ENCODE results near the gene CFAP77.
A peak's percentile ranks its signal among the peaks of the same experiment; 100 is the strongest.

CFAP77 gene

DNA sequence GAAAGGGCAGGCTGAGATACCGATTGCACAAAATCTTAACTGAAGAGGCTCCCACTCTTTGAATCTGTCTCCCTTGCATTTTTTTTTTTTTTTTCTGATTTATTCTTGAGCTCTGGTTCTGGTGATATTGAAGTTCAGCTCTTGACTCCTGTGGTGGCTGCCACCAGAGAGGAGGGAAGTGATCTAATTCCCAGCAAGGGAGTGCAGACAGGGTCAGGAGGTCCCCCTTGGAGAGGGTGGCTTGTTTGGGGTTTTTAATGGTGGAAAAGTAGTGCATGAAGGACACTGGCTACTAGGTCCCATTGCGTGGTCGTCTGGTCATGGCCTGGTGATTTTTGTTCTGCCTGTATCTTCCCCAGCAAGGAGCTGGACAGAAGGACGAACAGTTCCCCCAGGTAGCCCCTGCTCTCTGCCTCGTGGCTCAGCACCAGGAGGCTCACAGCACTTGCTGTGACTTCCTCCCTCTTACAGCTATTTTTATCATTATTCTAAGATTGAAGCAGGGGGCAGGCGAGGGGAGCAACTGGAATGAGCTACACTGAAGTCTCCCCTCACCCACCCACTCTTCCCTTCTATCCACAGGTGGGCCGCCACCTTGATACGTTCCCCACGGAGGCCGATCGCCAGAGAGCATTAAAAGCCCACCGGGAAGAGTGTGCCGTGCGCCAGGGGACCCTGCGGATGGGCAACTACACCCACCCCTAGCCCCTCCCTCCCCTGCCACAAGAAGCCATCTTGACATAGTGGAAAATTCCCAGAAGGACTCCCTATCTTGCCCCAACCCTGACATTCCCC is 162.0 kb downstream of the CFAP77 start:
- no peak overlapping the region for H3K4me3 ChIP-seq (ENCODE audit: low read depth in 1 of 2, low read length in 2 of 2)
- no peaks in the 10 kb centered on the region for H3K36me3 ChIP-seq (ENCODE audit: control insufficient read depth in 1 of 2, insufficient read depth in 2 of 2, low read length in 2 of 2)
- H3K27ac ChIP-seq (ENCODE audit: low read depth, low read length): no peak overlapping the region
- H3K9ac ChIP-seq (ENCODE audit: low read depth in 1 of 2, low read length in 2 of 2): no peak overlapping the region
- peaks cover 15 to 18% of the 10 kb centered on the region in 2 donors for H3K27me3 ChIP-seq (ENCODE audit: control insufficient read depth in 1 of 2, insufficient read depth in 2 of 2, low read length in 2 of 2)
- H3K9me3 ChIP-seq (ENCODE audit: control insufficient read depth in 1 of 2, low read length in 2 of 2): no peaks in the 10 kb centered on the region
- H3K4me1 ChIP-seq (ENCODE audit: control insufficient read depth in 1 of 2, insufficient read depth in 2 of 2, low read length in 2 of 2): no peaks in the 10 kb centered on the region

- Histone ChIP-seq H3K9me3 (ENCODE audit: control insufficient read depth in 1 of 2, low read length in 2 of 2) (no peaks in the 10 kb centered on the region), H3K27ac (ENCODE audit: low read depth, low read length) (no peak overlapping the region), H3K4me1 (ENCODE audit: control insufficient read depth in 1 of 2, insufficient read depth in 2 of 2, low read length in 2 of 2) (no peaks in the 10 kb centered on the region), H3K9ac (ENCODE audit: low read depth in 1 of 2, low read length in 2 of 2) (no peak overlapping the region), H3K36me3 (ENCODE audit: control insufficient read depth in 1 of 2, insufficient read depth in 2 of 2, low read length in 2 of 2) (no peaks in the 10 kb centered on the region), H3K4me3 (ENCODE audit: low read depth in 1 of 2, low read length in 2 of 2) (no peak overlapping the region), H3K27me3 (ENCODE audit: control insufficient read depth in 1 of 2, insufficient read depth in 2 of 2, low read length in 2 of 2) (peaks cover 20 to 21% of the 10 kb centered on the region in 2 donors)
Measured at GRCh38 chr9:132572921-132573320, 162.9 kb downstream of the CFAP77 start.

GRCh38 chr9:132575005-132575609 is 165.1 kb downstream of the CFAP77 start:
- Histone ChIP-seq H3K27me3 (ENCODE audit: control insufficient read depth in 1 of 2, insufficient read depth in 2 of 2, low read length in 2 of 2) (peaks cover 41 to 43% of the 10 kb centered on the region in 2 donors), H3K9ac (ENCODE audit: low read depth in 1 of 2, low read length in 2 of 2) (no peak overlapping the region), H3K4me1 (ENCODE audit: control insufficient read depth in 1 of 2, insufficient read depth in 2 of 2, low read length in 2 of 2) (no peaks in the 10 kb centered on the region), H3K9me3 (ENCODE audit: control insufficient read depth in 1 of 2, low read length in 2 of 2) (no peaks in the 10 kb centered on the region), H3K4me3 (ENCODE audit: low read depth in 1 of 2, low read length in 2 of 2) (no peak overlapping the region), H3K27ac (ENCODE audit: low read depth, low read length) (no peak overlapping the region), H3K36me3 (ENCODE audit: control insufficient read depth in 1 of 2, insufficient read depth in 2 of 2, low read length in 2 of 2) (no peaks in the 10 kb centered on the region)

- Histone ChIP-seq H3K4me3 (ENCODE audit: low read depth in 1 of 2, low read length in 2 of 2) (no peak overlapping the region), H3K36me3 (ENCODE audit: control insufficient read depth in 1 of 2, insufficient read depth in 2 of 2, low read length in 2 of 2) (no peaks in the 10 kb centered on the region), H3K9me3 (ENCODE audit: control insufficient read depth in 1 of 2, low read length in 2 of 2) (no peaks in the 10 kb centered on the region), H3K9ac (ENCODE audit: low read depth in 1 of 2, low read length in 2 of 2) (no peak overlapping the region), H3K27me3 (ENCODE audit: control insufficient read depth in 1 of 2, insufficient read depth in 2 of 2, low read length in 2 of 2) (peaks cover 47 to 48% of the 10 kb centered on the region in 2 donors), H3K4me1 (ENCODE audit: control insufficient read depth in 1 of 2, insufficient read depth in 2 of 2, low read length in 2 of 2) (no peaks in the 10 kb centered on the region), H3K27ac (ENCODE audit: low read depth, low read length) (no peak overlapping the region)
Measured at GRCh38 chr9:132575811-132576210, 165.8 kb downstream of the CFAP77 start.

DNA sequence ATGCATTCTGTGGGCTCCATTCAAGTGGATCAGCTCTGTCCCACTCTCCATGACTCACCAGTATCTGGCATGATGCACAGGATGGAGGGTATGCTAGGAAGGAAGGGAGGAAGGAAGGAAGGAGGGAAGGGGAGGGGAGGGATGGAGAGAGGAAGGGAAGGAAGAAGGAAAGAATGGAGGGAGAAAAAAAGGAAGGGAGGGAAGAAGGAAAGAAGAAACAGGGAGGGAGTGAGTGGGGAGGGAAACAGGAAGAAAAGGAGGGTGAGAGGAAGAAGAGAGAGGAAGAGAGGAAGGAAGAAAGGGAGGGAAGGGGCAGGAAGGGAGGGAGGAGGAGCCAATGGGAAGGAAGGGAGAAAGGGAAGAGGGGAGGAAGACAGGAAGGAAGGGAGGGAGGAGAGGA is 167.1 kb downstream of the CFAP77 start:
- no peaks in the 10 kb centered on the region for H3K36me3 ChIP-seq (ENCODE audit: control insufficient read depth in 1 of 2, insufficient read depth in 2 of 2, low read length in 2 of 2)
- H3K27ac ChIP-seq (ENCODE audit: low read depth, low read length): no peak overlapping the region
- H3K9ac ChIP-seq (ENCODE audit: low read depth in 1 of 2, low read length in 2 of 2): no peak overlapping the region
- H3K9me3 ChIP-seq (ENCODE audit: control insufficient read depth in 1 of 2, low read length in 2 of 2): no peaks in the 10 kb centered on the region
- peaks cover 57 to 58% of the 10 kb centered on the region in 2 donors for H3K27me3 ChIP-seq (ENCODE audit: control insufficient read depth in 1 of 2, insufficient read depth in 2 of 2, low read length in 2 of 2)
- H3K4me3 ChIP-seq (ENCODE audit: low read depth in 1 of 2, low read length in 2 of 2): no peak overlapping the region
- peaks cover 0 to 3% of the 10 kb centered on the region in 2 donors for H3K4me1 ChIP-seq (ENCODE audit: control insufficient read depth in 1 of 2, insufficient read depth in 2 of 2, low read length in 2 of 2)

DNA sequence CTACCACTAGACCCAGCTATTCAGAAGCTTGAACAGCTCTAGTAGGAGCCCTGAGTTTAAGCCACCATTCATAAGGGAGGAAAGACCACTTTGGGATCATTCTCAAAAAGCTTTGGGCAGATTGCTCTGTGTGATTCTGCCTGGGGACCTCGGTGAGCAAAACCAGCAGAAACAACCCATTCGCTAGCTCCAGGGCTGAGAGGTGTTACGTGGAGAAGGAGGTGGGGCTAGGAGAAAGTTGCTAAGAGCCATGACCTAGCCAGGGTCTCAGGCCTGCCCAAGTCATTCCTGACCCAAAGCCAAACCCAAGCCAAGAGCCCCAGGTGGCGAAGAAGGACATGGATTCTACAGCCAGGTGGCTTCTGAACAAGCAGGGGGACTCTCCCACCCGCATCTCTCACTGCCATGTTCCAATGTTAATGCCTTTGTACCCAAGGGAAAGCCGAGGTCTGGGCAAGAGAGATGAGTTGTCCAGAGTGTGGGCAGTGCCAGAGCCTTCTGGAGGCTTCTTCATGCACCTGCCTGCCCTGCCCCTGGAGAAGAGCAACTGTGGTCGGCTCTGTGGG is 168.4 kb downstream of the CFAP77 start:
- Histone ChIP-seq H3K27me3 (ENCODE audit: control insufficient read depth in 1 of 2, insufficient read depth in 2 of 2, low read length in 2 of 2) (peaks cover 65 to 67% of the 10 kb centered on the region in 2 donors), H3K9ac (ENCODE audit: low read depth in 1 of 2, low read length in 2 of 2) (no peak overlapping the region), H3K36me3 (ENCODE audit: control insufficient read depth in 1 of 2, insufficient read depth in 2 of 2, low read length in 2 of 2) (no peaks in the 10 kb centered on the region), H3K9me3 (ENCODE audit: control insufficient read depth in 1 of 2, low read length in 2 of 2) (no peaks in the 10 kb centered on the region), H3K4me3 (ENCODE audit: low read depth in 1 of 2, low read length in 2 of 2) (no peak overlapping the region), H3K4me1 (ENCODE audit: control insufficient read depth in 1 of 2, insufficient read depth in 2 of 2, low read length in 2 of 2) (peaks cover 0 to 3% of the 10 kb centered on the region in 2 donors), H3K27ac (ENCODE audit: low read depth, low read length) (no peak overlapping the region)

GRCh38 chr9:132579427-132579798 is 169.4 kb downstream of the CFAP77 start:
- no peak overlapping the region for H3K4me3 ChIP-seq (ENCODE audit: low read depth in 1 of 2, low read length in 2 of 2)
- no peak overlapping the region for H3K27ac ChIP-seq (ENCODE audit: low read depth, low read length)
- no peaks in the 10 kb centered on the region for H3K36me3 ChIP-seq (ENCODE audit: control insufficient read depth in 1 of 2, insufficient read depth in 2 of 2, low read length in 2 of 2)
- peaks cover 73 to 74% of the 10 kb centered on the region in 2 donors for H3K27me3 ChIP-seq (ENCODE audit: control insufficient read depth in 1 of 2, insufficient read depth in 2 of 2, low read length in 2 of 2)
- H3K9me3 ChIP-seq (ENCODE audit: control insufficient read depth in 1 of 2, low read length in 2 of 2): no peaks in the 10 kb centered on the region
- H3K4me1 ChIP-seq (ENCODE audit: control insufficient read depth in 1 of 2, insufficient read depth in 2 of 2, low read length in 2 of 2): peaks cover 0 to 3% of the 10 kb centered on the region in 2 donors
- no peak overlapping the region for H3K9ac ChIP-seq (ENCODE audit: low read depth in 1 of 2, low read length in 2 of 2)

- peaks cover 0 to 3% of the 10 kb centered on the region in 2 donors for H3K4me1 ChIP-seq (ENCODE audit: control insufficient read depth in 1 of 2, insufficient read depth in 2 of 2, low read length in 2 of 2)
- no peak within 1 kb of the TSS for H3K9ac ChIP-seq (ENCODE audit: low read depth in 1 of 2, low read length in 2 of 2)
- no peaks in the 10 kb centered on the region for H3K36me3 ChIP-seq (ENCODE audit: control insufficient read depth in 1 of 2, insufficient read depth in 2 of 2, low read length in 2 of 2)
- peak within 1 kb of the TSS; percentile 57 to 62 for H3K4me3 ChIP-seq (ENCODE audit: low read depth in 1 of 2, low read length in 2 of 2)
- no peaks in the 10 kb centered on the region for H3K9me3 ChIP-seq (ENCODE audit: control insufficient read depth in 1 of 2, low read length in 2 of 2)
- peaks cover 83 to 84% of the 10 kb centered on the region in 2 donors for H3K27me3 ChIP-seq (ENCODE audit: control insufficient read depth in 1 of 2, insufficient read depth in 2 of 2, low read length in 2 of 2)
- H3K27ac ChIP-seq (ENCODE audit: low read depth, low read length): no peak within 1 kb of the TSS
Measured at GRCh38 chr9:132582276-132582785, 172.3 kb downstream of the CFAP77 start, which contains the start of gene BARHL1. BARHL1 (plus strand) TSS chr9:132582606; CDS start chr9:132582798, 192 bp downstream.

DNA sequence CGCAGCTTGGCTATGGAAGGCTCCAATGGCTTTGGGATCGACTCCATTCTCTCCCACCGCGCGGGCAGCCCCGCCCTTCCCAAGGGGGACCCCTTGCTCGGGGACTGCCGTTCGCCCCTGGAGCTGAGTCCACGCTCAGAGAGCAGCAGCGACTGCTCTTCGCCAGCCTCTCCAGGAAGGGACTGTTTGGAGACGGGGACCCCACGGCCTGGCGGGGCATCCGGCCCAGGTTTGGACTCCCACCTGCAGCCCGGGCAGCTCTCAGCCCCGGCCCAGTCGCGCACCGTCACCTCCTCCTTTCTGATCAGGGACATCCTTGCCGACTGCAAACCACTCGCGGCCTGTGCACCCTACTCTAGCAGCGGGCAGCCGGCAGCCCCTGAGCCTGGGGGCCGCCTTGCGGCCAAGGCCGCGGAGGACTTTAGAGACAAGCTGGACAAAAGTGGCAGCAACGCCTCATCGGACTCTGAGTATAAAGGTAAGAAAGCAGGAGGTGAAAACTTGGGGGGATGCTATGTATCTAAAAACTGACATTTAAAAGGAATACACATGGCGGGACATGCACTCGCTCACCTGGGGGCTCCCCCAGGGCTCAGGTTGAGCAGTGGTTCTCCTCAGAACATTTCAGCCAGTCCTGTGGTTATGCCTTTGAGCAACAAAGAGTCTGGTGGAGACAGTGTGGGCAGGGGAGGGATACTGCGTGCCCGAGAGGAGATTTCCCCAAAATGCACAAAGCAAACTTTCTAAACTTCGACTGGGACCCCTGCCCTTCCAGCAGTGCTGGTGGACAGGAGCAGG is 173.0 kb downstream of the CFAP77 start:
- peaks cover 87 to 89% of the 10 kb centered on the region in 2 donors for H3K27me3 ChIP-seq (ENCODE audit: control insufficient read depth in 1 of 2, insufficient read depth in 2 of 2, low read length in 2 of 2)
- peaks cover 0 to 3% of the 10 kb centered on the region in 2 donors for H3K4me1 ChIP-seq (ENCODE audit: control insufficient read depth in 1 of 2, insufficient read depth in 2 of 2, low read length in 2 of 2)
- H3K9ac ChIP-seq (ENCODE audit: low read depth in 1 of 2, low read length in 2 of 2): no peak overlapping the region
- no peaks in the 10 kb centered on the region for H3K36me3 ChIP-seq (ENCODE audit: control insufficient read depth in 1 of 2, insufficient read depth in 2 of 2, low read length in 2 of 2)
- H3K27ac ChIP-seq (ENCODE audit: low read depth, low read length): no peak overlapping the region
- H3K4me3 ChIP-seq (ENCODE audit: low read depth in 1 of 2, low read length in 2 of 2): no peak overlapping the region
- no peaks in the 10 kb centered on the region for H3K9me3 ChIP-seq (ENCODE audit: control insufficient read depth in 1 of 2, low read length in 2 of 2)
